ENCODE measurements around the gene FOXK1. TPM values are rescaled to one million over a fixed set of nuclear protein-coding genes. Genes with fewer than 3 reads are reported as not detected.

The FOXK1 gene
- total RNA-seq, 2 donors from 2014 or later, result 29.6 to 30.8 TPM

DNA sequence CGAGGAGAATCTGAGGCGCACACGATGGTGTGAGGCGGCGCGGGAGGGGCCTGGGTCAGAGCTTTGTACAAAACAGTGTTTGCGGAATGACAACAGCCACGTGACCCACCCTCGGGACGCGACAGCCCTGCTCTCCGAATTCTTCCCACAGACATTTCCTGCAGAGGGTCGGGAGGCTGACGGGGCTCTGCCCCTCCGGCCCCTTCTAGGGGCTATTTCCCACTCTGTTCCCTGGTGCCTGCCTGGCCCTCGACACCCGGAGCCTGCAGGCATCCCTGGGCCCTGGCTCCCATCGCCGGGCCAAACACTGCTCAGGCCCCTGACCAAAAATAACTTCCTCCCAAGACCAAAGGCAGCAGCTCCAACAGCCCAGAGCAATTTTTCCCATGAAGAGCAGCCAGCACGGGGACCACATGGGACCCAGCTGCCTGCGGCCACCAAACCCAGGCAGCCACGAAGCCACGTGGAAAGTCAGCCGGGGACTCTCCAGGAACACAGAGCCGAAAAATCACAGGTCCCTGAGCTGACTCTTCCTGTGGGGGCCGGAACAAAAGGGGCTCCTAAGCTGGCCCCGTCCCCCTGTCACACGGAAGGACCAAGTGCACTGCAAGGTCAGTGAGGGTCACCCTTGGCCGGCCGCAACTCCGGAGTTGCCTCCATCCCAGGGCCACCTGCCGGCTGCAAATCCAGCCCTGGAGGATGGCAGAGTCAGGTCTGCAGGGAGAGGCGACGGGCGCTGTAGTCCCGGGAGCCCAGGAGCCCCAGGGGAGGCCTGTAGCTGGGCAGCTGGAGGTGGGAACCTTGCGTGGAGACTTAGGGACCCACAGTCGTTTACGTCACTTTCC lies 137.7 kb downstream of the FOXK1 start:
- Histone ChIP-seq H3K36me3 (no peaks in the 10 kb centered on the region), H3K4me3 (no peak overlapping the region), H3K27ac (no peak overlapping the region), H3K9me3 (no peaks in the 10 kb centered on the region), H3K4me1 (no peaks in the 10 kb centered on the region), H3K27me3 (no peaks in the 10 kb centered on the region), H3K9ac (ENCODE audit: low read depth in 2 of 2, low read length in 2 of 2) (no peak overlapping the region)
- intact Hi-C loops (cut with DNase I), result no loop called here
- no peak for DNase-seq
- TF ChIP-seq, protein P1, sequence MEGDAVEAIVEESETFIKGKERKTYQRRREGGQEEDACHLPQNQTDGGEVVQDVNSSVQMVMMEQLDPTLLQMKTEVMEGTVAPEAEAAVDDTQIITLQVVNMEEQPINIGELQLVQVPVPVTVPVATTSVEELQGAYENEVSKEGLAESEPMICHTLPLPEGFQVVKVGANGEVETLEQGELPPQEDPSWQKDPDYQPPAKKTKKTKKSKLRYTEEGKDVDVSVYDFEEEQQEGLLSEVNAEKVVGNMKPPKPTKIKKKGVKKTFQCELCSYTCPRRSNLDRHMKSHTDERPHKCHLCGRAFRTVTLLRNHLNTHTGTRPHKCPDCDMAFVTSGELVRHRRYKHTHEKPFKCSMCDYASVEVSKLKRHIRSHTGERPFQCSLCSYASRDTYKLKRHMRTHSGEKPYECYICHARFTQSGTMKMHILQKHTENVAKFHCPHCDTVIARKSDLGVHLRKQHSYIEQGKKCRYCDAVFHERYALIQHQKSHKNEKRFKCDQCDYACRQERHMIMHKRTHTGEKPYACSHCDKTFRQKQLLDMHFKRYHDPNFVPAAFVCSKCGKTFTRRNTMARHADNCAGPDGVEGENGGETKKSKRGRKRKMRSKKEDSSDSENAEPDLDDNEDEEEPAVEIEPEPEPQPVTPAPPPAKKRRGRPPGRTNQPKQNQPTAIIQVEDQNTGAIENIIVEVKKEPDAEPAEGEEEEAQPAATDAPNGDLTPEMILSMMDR (IDR thresholded peaks at IDR 0.05), result no peak

DNA sequence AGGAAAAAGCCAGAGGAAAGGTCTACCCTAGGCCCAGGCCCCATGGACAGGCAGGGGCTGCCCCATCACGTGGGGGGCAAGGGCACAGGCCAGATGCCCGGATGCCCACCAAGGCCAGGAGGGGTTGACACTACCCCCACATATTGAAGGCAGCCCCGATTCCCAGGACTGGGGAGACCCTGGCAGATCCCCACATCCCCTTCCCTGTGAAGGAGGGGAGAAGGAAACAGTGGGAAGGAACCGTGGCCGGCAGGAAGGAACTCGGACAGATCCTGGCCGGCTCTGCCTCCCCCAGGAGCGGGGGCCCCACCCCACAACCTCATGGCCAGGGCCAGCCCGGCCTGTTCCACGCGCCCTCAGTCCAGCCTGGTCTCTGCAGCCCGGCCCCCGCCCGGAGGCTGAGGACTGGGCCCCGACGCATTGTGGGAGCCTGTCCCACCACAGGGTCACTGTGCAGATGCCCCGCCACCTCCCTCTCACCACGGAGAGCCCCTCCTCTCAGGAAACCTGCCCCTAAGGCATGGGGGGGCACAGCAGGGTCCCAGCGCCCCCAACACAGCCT lies 138.4 kb downstream of the FOXK1 start:
- Histone ChIP-seq H3K27ac (no peak overlapping the region), H3K27me3 (no peaks in the 10 kb centered on the region), H3K36me3 (no peaks in the 10 kb centered on the region), H3K9ac (ENCODE audit: low read depth in 2 of 2, low read length in 2 of 2) (no peak overlapping the region), H3K4me1 (no peaks in the 10 kb centered on the region), H3K9me3 (no peaks in the 10 kb centered on the region), H3K4me3 (no peak overlapping the region)
- TF ChIP-seq, protein P1 (IDR thresholded peaks at IDR 0.05), result no peak
- DNase-seq, result no peak
- intact Hi-C loops (cut with DNase I), result no loop called here

Small RNA genes lying within 50 kb of the gene (microRNA-seq; reads per million reads assigned to microRNA genes)
- not detected for gene MIR4656

Other genes starting within 250 kb of the FOXK1 start
- gene AP5Z1, start 93.3 kb downstream of the FOXK1 start, total RNA-seq, result 10 to 100 TPM; 27.9 to 49.9 TPM
- gene PAPOLB, start 179.7 kb downstream of the FOXK1 start, total RNA-seq, result under 1 TPM in 1 of 2 donors, not detected in 1; 0.05 TPM
- 1 to 10 TPM in 1 of 2 donors, under 1 TPM in 1; 0.54 to 1.9 TPM for gene RADIL, start 201.4 kb downstream of the FOXK1 start, total RNA-seq

Data from colonic mucosa (tissue), 4 donors.